GM23338 (cell line): ENCODE data around the gene NCKAP5.

ENCODE experiments used
- CREB1 ChIP-seq: fragments of 250-450 bp; sonication (Bioruptor Pico); IDR thresholded peaks from 2 replicates; pipeline ENCODE4 v1.5.0; 2020; ENCODE audit warnings: low read depth, mild to moderate bottlenecking, moderate library complexity
- EZH2 ChIP-seq: fragments of 200-600 bp; sonication (generic); IDR thresholded peaks from one replicate; pipeline ENCODE4 v1.8.0; 2017; ENCODE audit warnings: antibody characterized with exemption, mild to moderate bottlenecking, low read depth; ENCODE audit not compliant: unreplicated experiment
- POLR2AphosphoS5 ChIP-seq: IDR thresholded peaks from 2 replicates; pipeline ENCODE4 v1.6.1; 2016; ENCODE audit warnings: antibody characterized with exemption, low read depth
- TF ChIP-seq, protein P1 (sequence below), 2 experiments: fragments of 200-600 bp in 1 of 2; sonication (generic) in 1 of 2; conservative IDR thresholded peaks; 2 replicates each; pipeline versions ENCODE4 v1.5.1 to v1.6.1; 2016 to 2017; ENCODE audit warnings: antibody characterized with exemption in 2 of 2, low read depth in 2 of 2, mild to moderate bottlenecking in 2 of 2, moderate library complexity in 1 of 2
- TF ChIP-seq, protein P2 (sequence below): IDR thresholded peaks from one replicate; pipeline ENCODE4 v1.6.1; 2018; ENCODE audit warnings: antibody characterized with exemption; ENCODE audit not compliant: unreplicated experiment

DNA sequence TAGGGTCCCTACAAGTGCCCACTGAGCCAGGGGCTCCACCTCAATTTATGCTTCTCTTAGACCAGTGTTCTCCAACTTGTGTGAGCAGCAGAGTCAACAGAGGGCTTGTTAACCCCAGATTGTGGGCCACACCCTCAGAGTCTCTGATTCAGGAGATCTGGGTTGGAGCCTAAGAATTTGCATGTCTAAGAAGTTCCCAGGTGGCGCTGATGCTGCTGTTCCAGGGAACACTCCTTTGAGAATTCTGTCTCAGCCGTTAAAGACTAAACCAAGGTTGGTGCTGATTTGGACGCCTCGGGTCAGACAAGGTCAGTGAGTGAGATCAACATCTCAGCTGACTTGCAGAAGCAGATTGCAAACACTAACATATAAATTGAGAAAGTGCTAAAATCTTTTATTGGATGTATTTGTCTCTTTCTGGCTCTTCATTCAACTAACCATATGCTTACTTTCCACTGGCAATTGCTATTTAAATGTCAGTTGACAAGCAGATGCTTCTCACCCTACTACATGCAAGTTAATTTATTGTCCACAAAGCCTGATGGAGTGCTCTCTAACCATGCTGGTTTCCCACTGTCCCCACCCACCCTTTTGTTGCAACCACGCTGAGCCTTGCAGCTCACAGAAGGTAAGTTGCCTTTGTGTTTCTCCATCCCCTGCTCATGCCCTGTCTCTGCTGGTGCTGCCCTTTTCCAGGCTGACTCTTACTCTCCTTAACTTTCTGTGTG, 929.8 kb downstream of the NCKAP5 start:
- TF ChIP-seq, protein P1, sequence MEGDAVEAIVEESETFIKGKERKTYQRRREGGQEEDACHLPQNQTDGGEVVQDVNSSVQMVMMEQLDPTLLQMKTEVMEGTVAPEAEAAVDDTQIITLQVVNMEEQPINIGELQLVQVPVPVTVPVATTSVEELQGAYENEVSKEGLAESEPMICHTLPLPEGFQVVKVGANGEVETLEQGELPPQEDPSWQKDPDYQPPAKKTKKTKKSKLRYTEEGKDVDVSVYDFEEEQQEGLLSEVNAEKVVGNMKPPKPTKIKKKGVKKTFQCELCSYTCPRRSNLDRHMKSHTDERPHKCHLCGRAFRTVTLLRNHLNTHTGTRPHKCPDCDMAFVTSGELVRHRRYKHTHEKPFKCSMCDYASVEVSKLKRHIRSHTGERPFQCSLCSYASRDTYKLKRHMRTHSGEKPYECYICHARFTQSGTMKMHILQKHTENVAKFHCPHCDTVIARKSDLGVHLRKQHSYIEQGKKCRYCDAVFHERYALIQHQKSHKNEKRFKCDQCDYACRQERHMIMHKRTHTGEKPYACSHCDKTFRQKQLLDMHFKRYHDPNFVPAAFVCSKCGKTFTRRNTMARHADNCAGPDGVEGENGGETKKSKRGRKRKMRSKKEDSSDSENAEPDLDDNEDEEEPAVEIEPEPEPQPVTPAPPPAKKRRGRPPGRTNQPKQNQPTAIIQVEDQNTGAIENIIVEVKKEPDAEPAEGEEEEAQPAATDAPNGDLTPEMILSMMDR (conservative IDR thresholded peaks at IDR 0.05; ENCODE audit: low read depth in 2 of 2) = no peak
- TF ChIP-seq EZH2 (no peak), CREB1 (CRISPR knock-in tag) (no peak), POLR2AphosphoS5 (no peak)
- TF ChIP-seq, protein P2, sequence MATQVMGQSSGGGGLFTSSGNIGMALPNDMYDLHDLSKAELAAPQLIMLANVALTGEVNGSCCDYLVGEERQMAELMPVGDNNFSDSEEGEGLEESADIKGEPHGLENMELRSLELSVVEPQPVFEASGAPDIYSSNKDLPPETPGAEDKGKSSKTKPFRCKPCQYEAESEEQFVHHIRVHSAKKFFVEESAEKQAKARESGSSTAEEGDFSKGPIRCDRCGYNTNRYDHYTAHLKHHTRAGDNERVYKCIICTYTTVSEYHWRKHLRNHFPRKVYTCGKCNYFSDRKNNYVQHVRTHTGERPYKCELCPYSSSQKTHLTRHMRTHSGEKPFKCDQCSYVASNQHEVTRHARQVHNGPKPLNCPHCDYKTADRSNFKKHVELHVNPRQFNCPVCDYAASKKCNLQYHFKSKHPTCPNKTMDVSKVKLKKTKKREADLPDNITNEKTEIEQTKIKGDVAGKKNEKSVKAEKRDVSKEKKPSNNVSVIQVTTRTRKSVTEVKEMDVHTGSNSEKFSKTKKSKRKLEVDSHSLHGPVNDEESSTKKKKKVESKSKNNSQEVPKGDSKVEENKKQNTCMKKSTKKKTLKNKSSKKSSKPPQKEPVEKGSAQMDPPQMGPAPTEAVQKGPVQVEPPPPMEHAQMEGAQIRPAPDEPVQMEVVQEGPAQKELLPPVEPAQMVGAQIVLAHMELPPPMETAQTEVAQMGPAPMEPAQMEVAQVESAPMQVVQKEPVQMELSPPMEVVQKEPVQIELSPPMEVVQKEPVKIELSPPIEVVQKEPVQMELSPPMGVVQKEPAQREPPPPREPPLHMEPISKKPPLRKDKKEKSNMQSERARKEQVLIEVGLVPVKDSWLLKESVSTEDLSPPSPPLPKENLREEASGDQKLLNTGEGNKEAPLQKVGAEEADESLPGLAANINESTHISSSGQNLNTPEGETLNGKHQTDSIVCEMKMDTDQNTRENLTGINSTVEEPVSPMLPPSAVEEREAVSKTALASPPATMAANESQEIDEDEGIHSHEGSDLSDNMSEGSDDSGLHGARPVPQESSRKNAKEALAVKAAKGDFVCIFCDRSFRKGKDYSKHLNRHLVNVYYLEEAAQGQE = no peak
